RWPE1 (cell line): ENCODE results near the gene RASA3.
"Not testable (repeated sequence)": the region's sequence is repeated elsewhere in the genome, so short reads cannot be mapped to it uniquely, and the experiment has no call there.

ENCODE experiments used
- CTCF ChIA-PET: fragments of 350-600 bp; sonication (Branson Sonifier 250); formaldehyde crosslinking; extraction: SDS; loops from one replicate; lab custom pipeline; 2021; lab: Yijun Ruan, JAX
- POLR2A ChIA-PET: fragments of 400-600 bp; formaldehyde crosslinking; extraction: SDS; loops from one replicate; lab custom pipeline; 2020; ENCODE audit warnings: antibody characterized with exemption; ENCODE audit not compliant: low non-redundant PET; lab: Yijun Ruan, JAX
- DNase-seq: peaks from one replicate; pipeline ENCODE4 v3.0.0; 2012; ENCODE audit warnings: low spot score
- H3K27ac ChIP-seq: fragments of 450-650 bp; 2 replicates; pipeline ENCODE4 v1.5.1; 2017
- TF ChIP-seq, protein P1 (sequence below): fragments of 450-650 bp; conservative IDR thresholded peaks from 2 replicates; pipeline ENCODE4 v1.5.1; 2017; ENCODE audit warnings: low read depth, mild to moderate bottlenecking

RASA3 gene

DNA sequence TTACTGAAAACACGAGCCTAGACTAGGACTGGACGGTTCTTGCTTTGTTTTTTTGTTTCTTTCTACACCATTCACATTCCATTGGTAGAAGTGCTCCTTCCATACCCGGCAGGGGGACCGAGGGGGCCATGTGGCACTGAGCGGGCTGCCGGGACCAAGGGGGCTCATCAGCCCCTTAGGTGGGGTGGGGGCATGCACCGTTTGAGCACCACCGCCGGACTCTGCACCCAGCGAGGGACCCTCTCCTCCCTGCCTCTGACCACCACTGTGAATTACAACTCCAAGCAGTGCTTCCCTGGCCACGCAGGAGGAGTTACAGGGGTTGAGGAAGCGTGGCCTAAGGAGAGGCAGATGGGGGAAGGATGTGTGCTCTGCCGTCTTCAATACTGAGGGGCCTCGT, 31.6 kb upstream of the RASA3 start:
- POLR2A ChIA-PET: no interaction called here
- DNase-seq: no peak
- H3K27ac ChIP-seq: no peak overlapping the region
- CTCF ChIA-PET: no interaction called here
- TF ChIP-seq, protein P1, sequence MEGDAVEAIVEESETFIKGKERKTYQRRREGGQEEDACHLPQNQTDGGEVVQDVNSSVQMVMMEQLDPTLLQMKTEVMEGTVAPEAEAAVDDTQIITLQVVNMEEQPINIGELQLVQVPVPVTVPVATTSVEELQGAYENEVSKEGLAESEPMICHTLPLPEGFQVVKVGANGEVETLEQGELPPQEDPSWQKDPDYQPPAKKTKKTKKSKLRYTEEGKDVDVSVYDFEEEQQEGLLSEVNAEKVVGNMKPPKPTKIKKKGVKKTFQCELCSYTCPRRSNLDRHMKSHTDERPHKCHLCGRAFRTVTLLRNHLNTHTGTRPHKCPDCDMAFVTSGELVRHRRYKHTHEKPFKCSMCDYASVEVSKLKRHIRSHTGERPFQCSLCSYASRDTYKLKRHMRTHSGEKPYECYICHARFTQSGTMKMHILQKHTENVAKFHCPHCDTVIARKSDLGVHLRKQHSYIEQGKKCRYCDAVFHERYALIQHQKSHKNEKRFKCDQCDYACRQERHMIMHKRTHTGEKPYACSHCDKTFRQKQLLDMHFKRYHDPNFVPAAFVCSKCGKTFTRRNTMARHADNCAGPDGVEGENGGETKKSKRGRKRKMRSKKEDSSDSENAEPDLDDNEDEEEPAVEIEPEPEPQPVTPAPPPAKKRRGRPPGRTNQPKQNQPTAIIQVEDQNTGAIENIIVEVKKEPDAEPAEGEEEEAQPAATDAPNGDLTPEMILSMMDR: no peak

DNA sequence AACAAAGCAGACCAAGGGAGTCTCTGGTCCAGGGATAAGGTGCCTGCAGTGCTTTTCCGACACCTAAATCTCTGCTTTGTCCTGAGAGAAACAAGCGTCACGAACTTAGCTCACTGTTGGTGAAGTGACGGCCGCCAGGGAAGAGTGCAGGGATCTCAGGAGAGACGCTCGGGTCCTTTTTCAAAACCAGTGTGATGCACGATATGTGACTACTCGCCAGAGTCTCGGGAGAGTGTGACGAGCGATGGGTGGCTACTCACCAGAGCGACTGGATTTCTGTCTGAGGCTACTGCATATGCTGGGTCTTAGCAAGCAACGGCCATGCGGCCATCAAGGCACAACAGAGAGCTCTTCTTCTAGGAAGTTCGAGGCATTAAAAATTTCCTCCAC, 30.1 kb upstream of the RASA3 start:
- no peak for DNase-seq
- TF ChIP-seq, protein P1: no peak
- CTCF ChIA-PET: no interaction called here
- H3K27ac ChIP-seq: no peak overlapping the region
- POLR2A ChIA-PET: interaction anchor here (0.6 kb wide), 1 partner anchor 596 kb away, joined by 6 read pairs; no protein-coding TSS in a partner anchor

GRCh38 chr13:114161644-114162532, 29.5 kb upstream of the RASA3 start:
- ChIA-PET CTCF (no interaction called here), POLR2A (interaction anchor here (0.6 kb wide), 1 partner anchor 595 kb away, joined by 6 read pairs; no protein-coding TSS in a partner anchor)
- TF ChIP-seq, protein P1: no peak
- DNase-seq: no peak
- H3K27ac ChIP-seq: no peak overlapping the region

GRCh38 chr13:114161028-114161556, 28.7 kb upstream of the RASA3 start:
- no peak for DNase-seq
- CTCF ChIA-PET: no interaction called here
- TF ChIP-seq, protein P1: no peak
- POLR2A ChIA-PET: no interaction called here
- H3K27ac ChIP-seq: no peak overlapping the region

- CTCF ChIA-PET, DNase-seq, H3K27ac ChIP-seq, POLR2A ChIA-PET: not testable (repeated sequence)
Measured at GRCh38 chr13:114158869-114159666, 26.6 kb upstream of the RASA3 start.

DNA sequence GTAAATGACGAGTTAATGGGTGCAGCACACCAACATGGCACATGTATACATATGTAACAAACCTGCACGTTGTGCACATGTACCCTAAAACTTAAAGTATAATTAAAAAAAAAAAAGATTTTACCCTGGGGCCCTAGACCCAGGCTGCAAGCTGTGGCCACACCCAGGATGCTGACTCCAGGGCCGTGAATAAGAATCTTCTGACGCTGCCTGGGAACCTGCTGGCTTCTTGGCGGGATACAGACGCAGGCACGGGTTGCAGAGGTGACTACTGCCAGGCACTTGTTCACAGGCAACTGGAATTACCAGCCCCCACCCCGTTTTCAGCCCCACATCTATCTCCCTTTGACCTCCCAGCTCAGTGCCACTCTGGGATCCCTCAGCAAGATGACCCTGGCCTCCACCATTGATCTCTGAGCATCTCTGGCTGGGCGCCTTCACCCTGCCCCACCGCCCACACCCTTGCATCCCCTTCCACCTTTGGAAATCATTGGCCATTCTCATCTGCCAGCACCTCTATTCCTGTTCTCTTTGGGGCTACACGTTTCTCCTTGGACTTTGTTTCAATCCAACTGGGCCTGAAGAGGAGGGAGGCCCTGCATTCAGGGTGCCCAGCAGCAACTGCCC, 25.6 kb upstream of the RASA3 start:
- H3K27ac ChIP-seq: peak overlapping the region; percentile 38; the same call in 1 of the 2 replicates
- ChIA-PET CTCF (no interaction called here), POLR2A (no interaction called here)
- peak; percentile 27 for DNase-seq
- TF ChIP-seq, protein P1: no peak
